Activated naive CD4-positive, alpha-beta T cell treated with Interleukin-2 at 50 U/mL for 16 hours (primary cell): Measurements from ENCODE around the gene CCDC89.
"Not testable (repeated sequence)": the region's sequence is repeated elsewhere in the genome, so short reads cannot be mapped to it uniquely, and the experiment has no call there.

Experiments used
- DNase-seq: peaks from one replicate; pipeline ENCODE4 v3.0.0-alpha.2; 2020

CCDC89 gene

DNA sequence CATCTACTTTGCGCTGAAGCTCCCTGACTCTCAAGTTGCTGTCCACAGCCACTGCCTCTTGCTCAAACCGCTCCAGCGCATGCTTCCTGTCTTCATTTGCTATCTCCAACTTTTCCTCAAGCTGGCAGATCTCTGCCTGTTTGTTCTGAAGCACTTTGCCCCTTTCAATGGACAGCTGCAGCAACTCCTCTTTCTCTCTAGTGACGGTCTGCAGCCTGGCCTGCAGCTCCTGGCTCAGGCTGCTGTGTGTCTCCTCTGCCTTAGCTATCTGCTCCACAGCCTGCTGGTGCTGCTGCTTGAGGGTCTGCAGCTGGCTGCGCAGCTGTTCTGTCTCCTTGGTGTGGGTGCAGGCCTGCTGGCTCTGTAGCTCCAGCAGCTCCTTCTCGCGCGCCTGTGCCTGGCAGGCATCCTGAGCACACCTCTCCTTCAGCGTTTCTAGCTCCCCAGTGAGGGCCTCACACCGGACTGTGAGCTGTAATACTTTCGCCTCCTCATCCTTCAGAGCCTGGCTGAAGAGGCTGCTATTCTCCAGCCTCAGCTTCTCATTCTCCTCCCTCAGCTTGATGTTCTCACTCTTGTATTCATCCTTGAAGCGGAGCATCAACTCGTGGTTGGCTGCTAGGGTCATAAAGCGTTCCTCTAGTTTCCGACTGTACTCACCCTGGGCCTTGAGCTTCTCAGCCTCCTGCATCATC lies 723 bp downstream of the CCDC89 start:
- DNase-seq, result no peak

DNA sequence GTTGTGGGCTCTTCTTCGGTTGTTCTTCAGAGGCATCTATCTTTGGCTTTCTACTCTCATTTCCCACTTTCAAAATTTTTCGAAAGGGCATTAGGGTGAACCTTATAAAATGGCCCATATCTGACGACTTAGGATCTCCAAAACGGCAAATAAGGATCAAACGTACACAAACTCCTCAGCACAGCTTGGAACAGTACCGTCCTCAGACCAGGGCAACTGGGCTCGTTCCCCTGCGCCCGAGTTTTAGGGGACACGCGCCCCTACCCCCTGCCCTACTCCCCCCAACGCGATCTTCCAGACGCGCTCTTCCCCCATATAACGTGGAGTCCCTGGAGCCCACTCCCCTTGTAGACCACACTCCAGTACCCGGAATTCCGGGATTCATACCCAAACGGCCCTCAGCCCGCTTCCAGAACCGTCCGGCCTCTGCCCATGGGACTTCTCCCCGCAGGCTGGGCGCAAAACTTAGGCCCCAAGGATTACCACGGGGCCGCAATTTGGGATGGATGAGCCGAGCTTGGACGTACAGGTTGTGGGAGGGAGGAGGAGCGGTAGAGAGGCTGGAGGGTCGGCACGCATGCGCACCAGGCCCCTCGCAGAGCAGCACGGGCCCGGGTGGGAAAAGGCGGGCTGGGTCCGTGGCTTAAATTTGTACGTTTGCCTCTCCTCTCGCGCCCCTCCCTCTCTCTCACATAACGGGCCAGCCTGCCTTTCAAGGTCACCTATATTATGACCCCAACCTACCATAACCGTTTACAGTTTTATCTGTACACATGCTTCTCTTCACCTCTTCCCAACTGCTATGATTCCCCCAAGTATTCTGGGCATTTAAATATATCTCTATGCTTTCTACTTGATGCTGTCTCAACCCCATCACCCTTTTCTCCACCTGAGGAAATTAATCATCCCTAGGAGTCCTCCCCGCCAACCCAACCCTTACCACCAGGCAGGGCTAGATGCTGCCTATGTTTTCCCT lies 3.4 kb downstream of the CCDC89 start:
- peak; percentile 65 for DNase-seq

- DNase-seq, result no peak
Measured at GRCh38 chr11:85680897-85681296, 5.1 kb downstream of the CCDC89 start.

- DNase-seq, result no peak
Measured at GRCh38 chr11:85679576-85679975, 6.4 kb downstream of the CCDC89 start.

- DNase-seq, result no peak
Measured at GRCh38 chr11:85673393-85673792, 12.6 kb downstream of the CCDC89 start.

- no peak for DNase-seq
Measured at GRCh38 chr11:85672105-85672902, 13.7 kb downstream of the CCDC89 start.

- DNase-seq, result not testable (repeated sequence)
Measured at GRCh38 chr11:85670949-85671663, 14.9 kb downstream of the CCDC89 start.

- DNase-seq, result no peak
Measured at GRCh38 chr11:85668157-85668556, 17.8 kb downstream of the CCDC89 start.

DNA sequence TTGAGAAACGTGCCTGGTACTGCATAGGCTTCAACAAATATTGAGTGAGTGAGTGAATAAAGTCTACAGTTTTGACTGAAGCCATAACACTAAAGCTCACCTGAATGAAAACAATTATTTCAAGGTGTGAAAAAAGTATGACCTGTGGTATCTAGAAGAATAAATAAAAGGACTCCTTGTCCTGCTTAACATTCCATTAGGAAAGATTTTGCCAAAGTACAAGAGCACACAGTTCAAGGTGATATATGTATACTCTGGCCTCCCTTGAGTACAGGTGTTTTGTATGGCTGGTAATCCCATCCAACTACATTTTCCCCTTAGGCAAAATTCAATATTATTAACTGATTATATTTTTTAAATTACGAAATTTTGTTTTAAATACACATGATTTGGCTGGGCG lies 19.3 kb downstream of the CCDC89 start:
- DNase-seq, result no peak

GRCh38 chr11:85665733-85666132 lies 20.3 kb downstream of the CCDC89 start:
- DNase-seq, result no peak

DNA sequence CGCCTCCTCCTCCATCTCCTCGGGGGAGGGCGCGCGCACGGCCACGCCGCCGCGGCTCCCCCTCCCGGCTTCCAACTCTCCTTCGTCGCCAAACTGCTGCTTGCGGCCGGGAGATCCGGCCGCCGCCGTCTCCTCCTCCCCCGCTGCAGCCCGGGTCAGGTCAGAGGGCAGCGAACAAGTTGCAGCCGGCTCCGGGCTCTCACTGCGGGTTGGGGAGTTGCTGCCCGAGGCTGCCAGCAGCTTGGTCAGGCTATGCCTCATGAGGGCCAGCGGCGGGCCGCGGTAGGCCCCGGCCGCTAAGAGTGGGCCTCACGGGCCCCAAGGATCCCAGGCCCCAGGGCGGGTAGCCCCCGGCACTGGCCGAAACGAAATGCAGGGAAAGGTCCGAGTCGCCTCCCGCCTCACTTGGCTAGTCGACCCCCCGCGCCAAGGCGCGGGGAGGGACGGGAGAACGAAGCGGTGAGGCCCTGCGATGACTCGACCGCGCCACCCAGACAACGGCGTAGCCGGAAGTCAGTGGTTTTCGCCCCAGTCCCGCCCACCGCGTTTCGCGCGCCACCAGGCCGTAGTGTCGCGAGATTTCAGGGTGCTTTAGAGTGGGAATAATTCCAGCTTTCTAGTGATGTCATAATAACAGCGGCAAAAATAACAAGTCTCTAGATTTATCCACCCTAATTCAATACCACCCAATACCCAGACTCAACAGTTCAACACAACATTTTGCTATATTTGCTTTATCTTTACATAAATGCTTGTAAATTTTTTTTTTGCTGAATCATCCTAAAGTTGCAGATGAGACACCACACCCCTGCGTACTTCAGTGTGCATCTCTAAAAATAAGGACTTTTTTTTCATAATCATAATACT lies 21.1 kb downstream of the CCDC89 start, which contains the start of gene CREBZF:
Gene CREBZF, minus strand, starts transcription at position 515 of the 867 bp plus-strand sequence. Its CDS starts 254 bp downstream, at position 261.
- DNase-seq, result peak; percentile 94

GRCh38 chr11:85663753-85664614 lies 22.0 kb downstream of the CCDC89 start:
- peak; percentile 91 for DNase-seq

GRCh38 chr11:85663080-85663752 lies 22.8 kb downstream of the CCDC89 start:
- no peak for DNase-seq

- DNase-seq, result no peak
Measured at GRCh38 chr11:85661972-85662664, 23.9 kb downstream of the CCDC89 start.

DNA sequence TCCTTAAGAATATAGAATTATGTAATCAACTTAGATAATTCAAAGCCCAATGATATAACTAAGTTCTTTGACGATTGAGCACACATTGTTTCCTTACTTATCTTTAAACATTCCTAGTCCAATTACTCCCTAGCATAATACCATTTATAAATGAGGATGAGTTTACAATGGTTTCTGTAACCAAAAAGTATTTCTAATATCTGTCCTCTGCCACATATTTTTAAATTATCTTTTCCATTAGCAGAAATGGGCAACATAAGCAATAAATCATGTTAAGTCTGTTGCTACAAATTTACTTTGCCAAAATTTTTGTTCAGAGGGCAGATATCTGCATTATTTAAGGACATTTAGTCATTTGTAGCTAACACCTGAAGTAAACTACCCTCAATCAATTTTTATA lies 27.8 kb downstream of the CCDC89 start:
- no peak for DNase-seq

DNA sequence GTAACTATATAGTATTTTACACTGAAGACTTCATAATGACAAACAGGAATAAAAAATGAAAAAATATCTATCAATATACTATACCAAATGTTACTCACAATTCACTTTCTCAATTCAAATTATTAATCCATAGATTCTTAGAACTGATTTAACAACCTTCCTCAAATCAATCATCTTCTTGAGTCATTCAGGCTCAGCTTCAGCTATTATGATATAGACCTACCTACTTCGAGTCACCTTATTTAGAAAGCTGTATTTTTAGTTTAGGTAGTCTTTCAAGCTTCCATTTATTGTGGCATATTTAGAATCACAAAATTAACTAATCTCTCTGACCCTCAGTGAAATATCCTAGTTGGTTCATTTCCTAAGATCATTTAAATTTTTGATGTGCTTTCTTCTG lies 29.2 kb downstream of the CCDC89 start:
- DNase-seq, result no peak

DNA sequence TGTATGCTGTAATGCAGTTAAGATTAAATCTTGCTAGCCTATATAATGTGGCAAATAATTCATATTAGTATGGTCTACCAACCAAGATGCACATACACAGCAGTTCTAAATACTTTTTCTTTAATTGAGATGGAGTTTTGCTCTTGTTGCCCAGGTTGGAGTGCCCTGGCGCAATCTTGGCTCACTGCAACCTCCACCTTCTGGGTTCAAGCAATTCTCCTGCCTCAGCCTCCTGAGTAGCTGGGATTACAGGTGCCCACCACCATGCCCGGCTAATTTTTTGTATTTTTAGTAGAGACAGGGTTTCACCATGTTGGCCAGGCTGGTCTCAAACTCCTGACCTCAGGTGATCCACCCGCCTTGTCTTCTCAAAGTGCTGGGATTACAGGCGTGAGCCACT lies 31.7 kb downstream of the CCDC89 start:
- DNase-seq, result not testable (repeated sequence)

GRCh38 chr11:85652786-85653447 lies 33.1 kb downstream of the CCDC89 start:
- DNase-seq, result no peak
